ENCODE results near the gene SLX9.

Gene SLX9

GRCh38 chr21:45004481-45005247 lies 64.8 kb downstream of the SLX9 start:
- no peak for DNase-seq

GRCh38 chr21:45006536-45007095 lies 66.8 kb downstream of the SLX9 start:
- DNase-seq = no peak

GRCh38 chr21:45009616-45010015 lies 69.8 kb downstream of the SLX9 start:
- DNase-seq = no peak

- DNase-seq = no peak
Observed at GRCh38 chr21:45010096-45010495, 70.3 kb downstream of the SLX9 start.

GRCh38 chr21:45010860-45011259 lies 71.0 kb downstream of the SLX9 start:
- no peak for DNase-seq

GRCh38 chr21:45011426-45011825 lies 71.6 kb downstream of the SLX9 start:
- no peak for DNase-seq

- DNase-seq = no peak
Observed at GRCh38 chr21:45011911-45012661, 72.3 kb downstream of the SLX9 start.

- no peak for DNase-seq
Observed at GRCh38 chr21:45012662-45013259, 72.9 kb downstream of the SLX9 start.

GRCh38 chr21:45013260-45013841 lies 73.5 kb downstream of the SLX9 start:
- DNase-seq = no peak

- DNase-seq = no peak
Observed at GRCh38 chr21:45014747-45015468, 75.1 kb downstream of the SLX9 start.

GRCh38 chr21:45015469-45015860 lies 75.6 kb downstream of the SLX9 start:
- no peak for DNase-seq

GRCh38 chr21:45016031-45016405 lies 76.2 kb downstream of the SLX9 start:
- DNase-seq = no peak

- no peak for DNase-seq
Observed at GRCh38 chr21:45016406-45017038, 76.7 kb downstream of the SLX9 start.

GRCh38 chr21:45017039-45017960 lies 77.5 kb downstream of the SLX9 start:
- DNase-seq = no peak

- DNase-seq = peak; percentile 12
Observed at GRCh38 chr21:45018131-45019075, 78.6 kb downstream of the SLX9 start.

- DNase-seq = no peak
Observed at GRCh38 chr21:45019076-45019886, 79.5 kb downstream of the SLX9 start.

GRCh38 chr21:45019887-45020537 lies 80.2 kb downstream of the SLX9 start:
- no peak for DNase-seq

All from stimulated activated naive CD4-positive, alpha-beta T cell treated with Interleukin-2 at 50 U/mL for 16 hours (primary cell).